Measurements from ENCODE around the gene CCDC159.
"Not testable (repeated sequence)": the region's sequence is repeated elsewhere in the genome, so short reads cannot be mapped to it uniquely, and the experiment has no call there.

The CCDC159 gene

GRCh38 chr19:11338121-11338520 lies 8.2 kb upstream of the CCDC159 start:
- no peak for DNase-seq (ENCODE audit: low read depth, low spot score)

- no peak for DNase-seq (ENCODE audit: low read depth, low spot score)
Observed at GRCh38 chr19:11338569-11339253, 7.6 kb upstream of the CCDC159 start.

- DNase-seq (ENCODE audit: low read depth, low spot score), result peak; percentile 60
Observed at GRCh38 chr19:11339254-11340098, 6.8 kb upstream of the CCDC159 start, which contains the start of gene RAB3D. RAB3D (minus strand) TSS chr19:11339657; CDS start chr19:11337399, 2,258 bp downstream.

GRCh38 chr19:11340099-11340467 lies 6.2 kb upstream of the CCDC159 start:
- DNase-seq (ENCODE audit: low read depth, low spot score), result not testable (repeated sequence)

- no peak for DNase-seq (ENCODE audit: low read depth, low spot score)
Observed at GRCh38 chr19:11342429-11342828, 3.9 kb upstream of the CCDC159 start.

GRCh38 chr19:11345122-11345803 lies 1.1 kb upstream of the CCDC159 start:
- DNase-seq (ENCODE audit: low read depth, low spot score), result no peak

- no peak for DNase-seq (ENCODE audit: low read depth, low spot score)
Observed at GRCh38 chr19:11347546-11348039, 1.3 kb downstream of the CCDC159 start.

- no peak for DNase-seq (ENCODE audit: low read depth, low spot score)
Observed at GRCh38 chr19:11349171-11349570, 2.9 kb downstream of the CCDC159 start.

- DNase-seq (ENCODE audit: low read depth, low spot score), result not testable (repeated sequence)
Observed at GRCh38 chr19:11354102-11354501, 7.8 kb downstream of the CCDC159 start.

GRCh38 chr19:11355160-11356073 lies 9.1 kb downstream of the CCDC159 start, which contains the start of gene PLPPR2:
PLPPR2 (plus strand) TSS chr19:11355432; CDS start chr19:11357674, 2,242 bp downstream.
- peak; percentile 60 for DNase-seq (ENCODE audit: low read depth, low spot score)

- DNase-seq (ENCODE audit: low read depth, low spot score), result no peak
Observed at GRCh38 chr19:11356074-11356397, 9.7 kb downstream of the CCDC159 start.

GRCh38 chr19:11356676-11357550 lies 10.6 kb downstream of the CCDC159 start:
- no peak for DNase-seq (ENCODE audit: low read depth, low spot score)

GRCh38 chr19:11359421-11359820 lies 13.1 kb downstream of the CCDC159 start:
- no peak for DNase-seq (ENCODE audit: low read depth, low spot score)

GRCh38 chr19:11361037-11361770 lies 14.9 kb downstream of the CCDC159 start:
- no peak for DNase-seq (ENCODE audit: low read depth, low spot score)

- no peak for DNase-seq (ENCODE audit: low read depth, low spot score)
Observed at GRCh38 chr19:11361771-11362731, 15.7 kb downstream of the CCDC159 start.

GRCh38 chr19:11363881-11364280 lies 17.6 kb downstream of the CCDC159 start:
- DNase-seq (ENCODE audit: low read depth, low spot score), result no peak

GRCh38 chr19:11364296-11364904 lies 18.1 kb downstream of the CCDC159 start:
- no peak for DNase-seq (ENCODE audit: low read depth, low spot score)

GRCh38 chr19:11364935-11365334 lies 18.6 kb downstream of the CCDC159 start:
- DNase-seq (ENCODE audit: low read depth, low spot score), result no peak
